ENCODE measurements around the gene TMEM234. TPM values are rescaled to one million over a fixed set of nuclear protein-coding genes. Genes with fewer than 3 reads are reported as not detected.

TMEM234 gene
- total and polyA plus RNA-seq, 2 of the 8 experiments (the other 6 are each of a cell fraction or from before 2014, with no cell fraction given), result 8.7 to 8.9 TPM

DNA sequence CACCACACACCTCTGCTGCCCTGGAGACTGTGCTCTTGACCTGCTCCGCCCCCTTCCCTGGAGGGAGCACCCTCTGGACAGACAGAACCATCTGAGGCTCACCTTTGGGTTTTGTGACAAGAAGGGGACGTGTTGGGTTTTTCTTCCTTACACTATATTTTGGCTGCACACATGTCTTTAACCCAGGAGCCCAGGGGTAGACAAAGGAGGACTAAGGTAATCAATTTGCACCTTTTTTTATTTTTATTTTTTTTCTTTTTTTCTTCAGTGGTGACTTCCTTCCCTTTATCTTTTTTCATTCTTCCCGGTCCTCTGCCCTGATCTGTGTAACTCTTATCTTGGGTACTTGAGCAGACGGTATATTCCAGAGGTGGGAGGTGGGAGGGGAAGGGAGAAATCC is 51.2 kb downstream of the TMEM234 start:
- H3K4ac ChIP-seq (replicated peaks; ENCODE audit: insufficient read length, low read depth, low read length), result no peak overlapping the region
- H2BK20ac ChIP-seq (ENCODE audit: low read length), result no peak overlapping the region
- H3K79me1 ChIP-seq (ENCODE audit: low read depth, low read length), result no peaks in the 10 kb centered on the region; the same call in 1 of the 2 replicates
- no peak overlapping the region for H3K4me2 ChIP-seq (ENCODE audit: insufficient read depth in 1 of 2, low read depth in 2 of 2, low read length in 2 of 2)
- H2BK120ac ChIP-seq (replicated peaks; ENCODE audit: low read depth, low read length), result no peak overlapping the region
- no peaks in the 10 kb centered on the region for H3K4me1 ChIP-seq (replicated peaks in 1 of 4; ENCODE audit: control insufficient read depth in 3 of 4, insufficient read depth in 4 of 4, low read length in 3 of 4)
- no peak overlapping the region for H3K18ac ChIP-seq (ENCODE audit: extremely low read depth, low read length)
- POLR2A ChIA-PET (ENCODE audit: partially characterized antibody), result interaction anchor here (1.6 kb wide), 1 partner anchor 26 kb away, joined by 4 read pairs; no protein-coding TSS in a partner anchor
- no peak overlapping the region for H3K27ac ChIP-seq (ENCODE audit: low read depth, low read length)
- H3K36me3 ChIP-seq (ENCODE audit: control insufficient read depth in 2 of 4, insufficient read depth in 4 of 4, low read length in 3 of 4), result peaks cover 14 to 58% (median 42%) of the 10 kb centered on the region in 4 experiments
- no peak overlapping the region; the same call in 1 of the 2 replicates for H4K8ac ChIP-seq (ENCODE audit: extremely low read depth, insufficient read depth, low read length)
- 88% methylated on average over 4 of the region's 4 CpGs; no CpG with 5 or more reads in 1 of the 2 experiments for whole genome bisulfite sequencing, 2 experiments (ENCODE audit: extremely low coverage in 1 of 2, insufficient coverage in 1 of 2, insufficient read length in 1 of 2, insufficient replicate concordance in 2 of 2, low coverage in 1 of 2, low lambda C conversion rate in 2 of 2, missing lambda C conversion rate in 1 of 2)
- no peaks in the 10 kb centered on the region for H3K27me3 ChIP-seq (replicated peaks in 1 of 4; ENCODE audit: control insufficient read depth in 3 of 4, extremely low read depth in 1 of 4, insufficient read depth in 3 of 4, low read length in 3 of 4)
- no peak overlapping the region for H4K5ac ChIP-seq (ENCODE audit: insufficient read length, low read depth, low read length)
- H2BK5ac ChIP-seq (ENCODE audit: low read depth, low read length), result no peak overlapping the region
- H2AK5ac ChIP-seq (ENCODE audit: low read depth, low read length), result no peak overlapping the region
- no peak overlapping the region for H3K56ac ChIP-seq (replicated peaks; ENCODE audit: insufficient read length, low read depth, low read length)
- no peak overlapping the region for H2BK15ac ChIP-seq (ENCODE audit: low read length)
- H3K23ac ChIP-seq (ENCODE audit: insufficient read length), result no peak overlapping the region
- no peak for FAIRE-seq
- H3K9me3 ChIP-seq (ENCODE audit: insufficient read depth in 2 of 2, low read depth in 1 of 2, low read length in 1 of 2), result no peaks in the 10 kb centered on the region
- no peaks in the 10 kb centered on the region for H3K79me2 ChIP-seq (ENCODE audit: control insufficient read depth in 1 of 2, insufficient read depth in 2 of 2, low read length in 2 of 2)
- no peak overlapping the region for H2BK12ac ChIP-seq (ENCODE audit: low read depth, low read length)
- no peak overlapping the region for H3K14ac ChIP-seq (ENCODE audit: insufficient read length)
- no peak for DNase-seq (ENCODE audit: low read depth in 1 of 2, low spot score in 2 of 2)
- no peaks in the 10 kb centered on the region for H3K23me2 ChIP-seq (ENCODE audit: low read depth, low read length)
- no peak overlapping the region for H3K9ac ChIP-seq (replicated peaks in 1 of 4; ENCODE audit: extremely low read depth in 1 of 4, low read depth in 3 of 4, low read length in 3 of 4)
- TF ChIP-seq GABPA (IDR thresholded peaks at IDR 0.05; ENCODE audit: borderline replicate concordance, insufficient read depth, low read length), result no peak
- no peak for TF ChIP-seq SRF (IDR thresholded peaks at IDR 0.05; ENCODE audit: low read depth, low read length)
- TF ChIP-seq, protein P1, sequence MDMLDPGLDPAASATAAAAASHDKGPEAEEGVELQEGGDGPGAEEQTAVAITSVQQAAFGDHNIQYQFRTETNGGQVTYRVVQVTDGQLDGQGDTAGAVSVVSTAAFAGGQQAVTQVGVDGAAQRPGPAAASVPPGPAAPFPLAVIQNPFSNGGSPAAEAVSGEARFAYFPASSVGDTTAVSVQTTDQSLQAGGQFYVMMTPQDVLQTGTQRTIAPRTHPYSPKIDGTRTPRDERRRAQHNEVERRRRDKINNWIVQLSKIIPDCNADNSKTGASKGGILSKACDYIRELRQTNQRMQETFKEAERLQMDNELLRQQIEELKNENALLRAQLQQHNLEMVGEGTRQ (IDR thresholded peaks at IDR 0.05; ENCODE audit: low read length), result no peak
- TF ChIP-seq CBX8 (IDR thresholded peaks at IDR 0.05; ENCODE audit: borderline replicate concordance, low read depth, low read length), result no peak
- TF ChIP-seq RNF2 (IDR thresholded peaks at IDR 0.05; ENCODE audit: borderline replicate concordance, low read depth, low read length, missing control alignments, poor library complexity, severe bottlenecking), result no peak
- no peak for TF ChIP-seq ASH2L (IDR thresholded peaks at IDR 0.05; ENCODE audit: low read length)
- TF ChIP-seq FOSL1 (IDR thresholded peaks at IDR 0.05; ENCODE audit: insufficient read depth, low read depth, low read length), result no peak
- no peak overlapping the region for H3K4me3 ChIP-seq (ENCODE audit: extremely low read depth in 1 of 4, insufficient read depth in 2 of 4, low read depth in 3 of 4, low read length in 4 of 4)
- H4K91ac ChIP-seq (replicated peaks; ENCODE audit: insufficient read length, low read length), result no peak overlapping the region
- H4K20me1 ChIP-seq (replicated peaks in 1 of 2; ENCODE audit: control insufficient read depth in 1 of 2, insufficient read depth in 2 of 2, low read length in 2 of 2), result no peaks in the 10 kb centered on the region
- H2AFZ ChIP-seq (ENCODE audit: low read length), result no peak overlapping the region
- CTCF ChIA-PET (ENCODE audit: partially characterized antibody), result interaction anchor here (1.3 kb wide), 1 partner anchor 69 kb away, joined by 3 read pairs; no protein-coding TSS in a partner anchor

Data from H1 (cell line).